GM12878 (cell line): ENCODE results near the gene TDP1.
A peak's percentile ranks its signal among the peaks of the same experiment; 100 is the strongest.

Experiments
- BCLAF1 ChIP-seq: fragments of 450-650 bp; IDR thresholded peaks from 2 replicates; pipeline ENCODE4 v1.6.1; 2017; ENCODE audit warnings: antibody characterized with exemption, mild to moderate bottlenecking, moderate library complexity
- CREB1 ChIP-seq: IDR thresholded peaks from 2 replicates; pipeline ENCODE4 v1.6.1; 2012; ENCODE audit warnings: low read depth, mild to moderate bottlenecking, inconsistent platforms
- CTCF ChIP-seq, 3 experiments: IDR thresholded peaks in 2 of 3; conservative IDR thresholded peaks in 1 of 3; 2 replicates each; pipeline ENCODE4 v1.5.1; 2011; ENCODE audit warnings: low read depth in 3 of 3, low read length in 3 of 3, mild to moderate bottlenecking in 3 of 3, control low read depth in 2 of 3, moderate library complexity in 2 of 3, inconsistent platforms in 1 of 3, mixed read lengths in 1 of 3; ENCODE audit not compliant: control insufficient read depth in 2 of 3, insufficient read depth in 1 of 3; ENCODE audit errors: extremely low read depth in 1 of 3
- ELK1 ChIP-seq: IDR thresholded peaks from 2 replicates; pipeline ENCODE4 v1.6.1; 2012; ENCODE audit warnings: low read depth, low read length, improper control_type of control experiment
- FOXM1 ChIP-seq: IDR thresholded peaks from 2 replicates; pipeline ENCODE4 v1.6.1; 2012; ENCODE audit warnings: low read depth, mild to moderate bottlenecking, inconsistent platforms, low read length, moderate library complexity
- GABPA ChIP-seq: IDR thresholded peaks from 2 replicates; pipeline ENCODE4 v1.6.1; 2014; ENCODE audit warnings: antibody characterized with exemption, low read depth, mild to moderate bottlenecking, inconsistent platforms
- IKZF1 ChIP-seq: fragments of 450-650 bp; conservative IDR thresholded peaks from 2 replicates; pipeline ENCODE4 v1.6.1; 2017; ENCODE audit warnings: antibody characterized with exemption, mild to moderate bottlenecking
- JUND ChIP-seq: IDR thresholded peaks from 2 replicates; pipeline ENCODE4 v1.6.1; 2012; ENCODE audit warnings: low read depth, mild to moderate bottlenecking, low read length, improper control_type of control experiment, moderate library complexity
- RAD21 ChIP-seq: IDR thresholded peaks from 2 replicates; pipeline ENCODE4 v1.6.1; 2011; ENCODE audit warnings: mild to moderate bottlenecking, low read depth, low read length, moderate library complexity; ENCODE audit not compliant: insufficient read depth
- SUZ12 ChIP-seq: fragments of 200-600 bp; sonication (generic); IDR thresholded peaks from one replicate; pipeline ENCODE4 v1.6.1; 2018; ENCODE audit warnings: antibody characterized with exemption, mild to moderate bottlenecking; ENCODE audit not compliant: unreplicated experiment
- ZNF24 ChIP-seq: fragments of 450-650 bp; IDR thresholded peaks from 2 replicates; pipeline ENCODE4 v1.6.1; 2017; ENCODE audit warnings: antibody characterized with exemption, mild to moderate bottlenecking

GRCh38 chr14:89915114-89915878, 40.4 kb upstream of the TDP1 start:
- TF ChIP-seq CTCF (IDR thresholded peaks at IDR 0.05 in 2 of 3, conservative IDR thresholded peaks at IDR 0.05 in 1 of 3; ENCODE audit: control insufficient read depth in 2 of 3, extremely low read depth in 1 of 3, insufficient read depth in 1 of 3, low read depth in 3 of 3, low read length in 3 of 3) (peak; percentile 85 to 92 (median 87)), RAD21 (peak; percentile 96), ZNF24 (no peak), FOXM1 (0 out of 2 replicates have a peak, but pooled peaks have one; percentile 41), BCLAF1 (no peak), GABPA (no peak), SUZ12 (no peak), IKZF1 (no peak), JUND (no peak), ELK1 (no peak), CREB1 (no peak)
